HG03175 (cell line): ENCODE data around the gene CAMKK2.
"Not testable (repeated sequence)": the region's sequence is repeated elsewhere in the genome, so short reads cannot be mapped to it uniquely, and the experiment has no call there.

Experiments used
- ATAC-seq: cut with Tn5 transposase; IDR thresholded peaks from one replicate; pipeline ENCODE4 v1.9.1; 2021; ENCODE audit warnings: mild to moderate bottlenecking, moderate library complexity; ENCODE audit not compliant: unreplicated experiment

CAMKK2 gene

DNA sequence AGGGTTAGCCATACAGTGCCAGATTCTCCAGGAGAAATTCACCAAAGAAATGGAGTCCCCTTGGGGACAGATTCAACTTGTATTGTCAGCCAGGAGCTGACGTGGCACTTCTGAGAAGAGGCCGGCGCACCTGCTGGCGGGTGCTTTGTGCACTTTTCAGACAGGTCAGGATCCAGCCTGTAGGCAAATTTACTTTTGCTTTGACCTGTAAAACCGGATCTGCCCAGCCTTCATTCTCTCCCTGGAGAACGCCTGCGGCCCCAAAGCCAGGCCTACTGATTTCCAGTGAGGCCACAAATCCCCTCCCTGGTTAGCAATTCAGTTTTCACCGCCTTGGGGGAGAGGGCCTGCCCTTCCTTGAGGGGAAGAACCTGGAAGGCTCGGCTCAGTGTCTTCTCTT lies 69.2 kb downstream of the CAMKK2 start:
- peak; percentile 67 for ATAC-seq

DNA sequence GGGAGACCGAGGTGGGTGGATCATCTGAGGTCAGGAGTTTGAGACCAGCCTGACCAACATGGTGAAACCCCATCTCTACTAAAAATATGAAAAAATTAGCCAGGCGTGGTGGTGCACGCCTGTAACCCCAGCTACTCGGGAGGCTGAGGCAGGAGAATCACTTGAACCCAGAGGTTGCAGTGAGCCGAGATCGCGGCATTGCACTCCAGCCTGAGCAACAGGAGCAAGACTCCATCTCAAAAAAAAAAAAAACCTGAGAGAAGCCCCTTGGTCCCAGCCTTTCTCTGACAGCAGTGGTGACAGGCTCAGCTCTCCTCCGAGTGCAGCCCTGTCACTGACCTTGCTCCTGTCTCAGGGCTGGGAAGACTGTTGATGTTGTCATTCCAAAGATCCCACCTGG lies 69.6 kb downstream of the CAMKK2 start:
- ATAC-seq: not testable (repeated sequence)

DNA sequence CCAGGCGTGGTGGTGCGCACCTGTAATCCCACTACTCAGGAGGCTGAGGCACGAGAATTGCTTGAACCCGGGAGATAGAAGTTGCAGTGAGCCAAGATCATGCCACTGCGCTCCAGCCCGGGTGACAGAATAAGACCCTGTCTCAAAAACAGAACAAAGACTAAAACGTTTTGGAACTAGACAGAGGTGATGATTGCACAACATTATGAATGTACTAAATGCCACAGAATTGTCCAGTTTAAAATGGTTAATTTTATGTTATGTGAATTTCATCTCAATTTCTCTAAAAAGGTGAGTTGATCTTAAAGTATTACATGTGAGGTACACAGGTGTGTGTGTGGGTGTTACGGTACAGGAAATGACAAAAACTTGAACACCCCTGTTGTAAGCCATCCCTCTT lies 70.1 kb downstream of the CAMKK2 start:
- no peak for ATAC-seq

DNA sequence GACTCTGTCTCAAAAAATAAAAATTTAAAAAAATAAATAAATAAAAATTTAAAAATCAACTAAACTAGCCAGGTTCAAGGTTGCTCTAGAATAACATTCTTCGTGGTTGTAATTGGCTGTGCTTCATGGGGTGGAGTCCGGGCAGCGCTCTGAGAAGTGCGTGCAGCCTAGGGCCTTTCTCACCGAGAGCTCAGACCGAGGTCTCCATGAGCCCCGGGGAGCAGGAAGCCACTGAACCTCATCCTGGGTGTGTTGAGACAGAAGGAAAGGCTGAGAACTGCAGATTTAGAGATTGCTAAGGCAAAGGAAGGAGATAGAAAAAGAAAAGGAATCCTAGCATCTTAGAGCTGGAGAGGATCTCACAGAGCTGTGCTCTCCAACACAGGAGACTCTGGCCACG lies 71.9 kb downstream of the CAMKK2 start:
- no peak for ATAC-seq

DNA sequence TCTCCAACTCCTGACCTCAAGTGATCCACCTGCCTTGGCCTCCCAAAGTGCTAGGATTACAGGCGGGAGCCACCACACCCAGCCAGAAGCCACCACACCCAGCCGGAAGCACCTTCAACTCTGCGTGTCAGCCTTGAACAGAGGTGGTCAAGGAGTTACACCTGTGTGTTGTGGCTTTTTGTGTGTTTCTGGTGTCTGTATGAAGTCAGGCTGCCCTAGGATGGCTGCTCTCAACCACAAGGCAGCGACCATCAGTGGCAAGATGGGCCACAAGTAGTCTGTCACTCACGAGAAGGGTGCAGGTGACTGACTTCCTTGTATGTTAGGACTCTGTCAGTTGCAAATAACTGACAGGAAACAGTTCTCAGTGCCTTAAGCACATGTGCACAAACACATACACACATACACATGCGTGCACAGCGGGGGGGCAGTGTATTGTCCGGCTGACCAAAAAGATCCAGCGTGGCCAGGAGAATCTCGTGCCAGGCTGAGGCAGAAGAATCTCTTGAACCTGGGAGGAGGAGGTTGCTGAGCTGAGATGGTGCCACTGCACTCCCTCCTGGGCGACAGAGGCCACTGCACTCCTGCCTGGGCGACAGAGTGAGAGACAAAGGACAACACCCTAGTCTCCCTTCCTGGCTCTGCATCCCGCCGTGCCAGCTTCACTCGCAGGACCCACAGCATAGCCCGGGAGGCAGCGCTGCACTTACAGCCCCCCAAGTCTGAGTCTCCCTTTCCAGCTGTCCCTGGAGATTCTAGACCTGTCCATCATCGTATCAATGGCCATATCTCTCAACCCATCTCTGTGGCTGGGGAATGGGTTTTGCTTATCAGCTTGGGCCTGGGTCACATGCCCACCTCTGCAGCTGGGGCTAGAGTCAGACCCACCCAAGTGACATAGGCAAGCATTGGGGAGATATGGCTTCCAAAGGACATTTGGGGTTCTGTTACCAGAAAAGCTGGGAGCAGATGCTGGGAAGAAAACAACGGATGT lies 72.9 kb downstream of the CAMKK2 start:
- no peak for ATAC-seq

DNA sequence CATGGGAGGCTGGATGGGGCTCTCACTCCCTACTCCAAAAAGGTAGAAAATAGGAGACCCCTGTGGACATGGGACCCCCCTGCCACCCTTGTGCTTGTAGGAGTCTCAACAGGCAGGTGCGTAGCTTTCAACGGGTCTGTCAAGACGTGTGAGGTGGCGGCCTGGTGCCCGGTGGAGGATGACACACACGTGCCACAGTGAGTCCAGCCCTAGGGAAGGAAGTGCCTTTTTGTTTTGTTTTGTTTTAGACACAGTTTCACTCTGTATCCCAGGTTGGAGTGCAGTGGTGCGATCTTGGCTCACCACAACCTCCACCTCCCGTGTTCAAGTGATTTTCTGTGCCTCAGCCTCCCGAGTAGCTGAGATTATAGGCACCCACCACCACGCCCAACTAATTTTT lies 73.7 kb downstream of the CAMKK2 start:
- no peak for ATAC-seq

DNA sequence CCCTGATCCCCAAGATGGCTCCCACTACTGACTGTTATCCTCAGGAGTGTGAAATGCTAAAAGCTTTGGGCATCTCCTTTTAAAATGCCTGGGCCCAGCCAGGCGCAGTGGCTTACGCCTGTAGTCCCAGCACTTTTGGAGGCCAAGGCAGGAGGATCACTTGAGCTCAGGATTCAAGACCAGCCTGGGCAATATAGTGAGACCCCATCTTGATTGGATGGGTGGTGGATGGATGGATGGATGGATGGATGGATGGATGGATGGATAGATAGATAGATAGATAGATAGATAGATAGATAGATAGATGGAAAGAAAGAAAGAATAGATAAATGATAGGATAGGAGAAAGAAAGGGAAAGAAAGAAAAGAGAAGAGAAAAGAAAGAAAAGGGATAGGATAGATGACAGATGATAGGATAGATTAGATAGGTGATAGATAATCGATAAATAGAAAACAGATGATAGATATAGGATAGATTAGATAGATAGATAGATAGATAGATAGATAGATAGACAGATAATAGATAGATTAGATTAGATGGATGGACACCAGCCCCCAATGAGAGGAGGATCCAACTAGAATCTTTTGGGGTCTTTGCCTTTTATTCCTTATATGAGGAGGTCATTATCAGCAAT lies 77.0 kb downstream of the CAMKK2 start:
- ATAC-seq: no peak

DNA sequence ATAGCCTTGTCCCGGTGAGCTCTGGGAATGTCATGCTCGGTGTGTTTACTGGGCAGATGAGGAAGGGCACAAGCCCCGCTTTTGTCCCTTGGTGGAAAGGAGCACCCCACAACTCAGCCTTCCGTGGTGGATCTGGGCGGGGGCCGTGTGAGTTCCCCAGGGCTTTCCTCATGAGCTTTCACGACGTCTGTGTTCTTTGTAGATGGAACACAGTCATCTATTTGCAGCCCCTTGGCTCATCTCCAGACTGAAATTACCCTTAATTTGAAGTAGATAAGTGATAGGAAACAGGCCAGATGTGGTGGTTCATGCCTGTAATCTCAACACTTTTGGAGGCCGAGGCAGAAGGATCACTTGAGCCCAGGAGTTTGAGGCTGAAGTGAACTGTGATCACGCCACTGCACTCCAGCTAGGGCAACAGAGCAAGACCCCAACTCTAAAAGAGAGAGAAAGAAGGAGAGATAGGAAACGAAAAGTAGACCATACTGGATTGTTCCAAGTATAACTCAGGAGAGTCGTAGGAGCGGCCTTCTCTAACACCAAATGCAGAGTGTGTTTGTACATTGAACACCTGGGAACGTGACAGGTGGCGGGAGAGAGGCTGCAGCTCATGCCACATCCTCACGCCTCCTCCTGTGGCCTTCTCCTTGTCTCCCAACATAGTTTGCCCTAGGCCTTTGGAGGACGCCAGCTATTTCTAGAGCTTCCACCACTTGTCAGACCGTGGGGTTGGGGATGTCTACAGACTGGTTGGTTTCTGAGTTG lies 77.7 kb downstream of the CAMKK2 start:
- no peak for ATAC-seq

DNA sequence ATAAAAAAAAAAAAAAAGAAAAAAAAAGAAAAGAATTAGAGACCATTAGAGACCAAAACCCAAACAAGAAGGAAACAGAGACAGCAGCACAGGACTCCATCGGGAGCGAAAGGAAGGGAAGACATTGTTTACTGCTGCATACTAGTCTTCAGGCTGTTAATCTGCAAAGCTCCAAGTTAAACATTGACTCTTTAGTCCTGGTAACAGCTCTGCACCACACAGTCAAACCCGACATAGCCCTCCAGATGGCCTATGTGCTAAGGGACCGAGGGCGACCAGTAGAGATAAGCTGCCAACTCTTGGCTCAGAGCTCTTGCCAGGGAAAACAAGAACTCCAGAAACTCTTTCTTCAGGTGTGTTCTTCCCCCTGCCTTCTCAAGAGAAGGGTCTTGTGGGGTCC lies 78.7 kb downstream of the CAMKK2 start:
- ATAC-seq: no peak

DNA sequence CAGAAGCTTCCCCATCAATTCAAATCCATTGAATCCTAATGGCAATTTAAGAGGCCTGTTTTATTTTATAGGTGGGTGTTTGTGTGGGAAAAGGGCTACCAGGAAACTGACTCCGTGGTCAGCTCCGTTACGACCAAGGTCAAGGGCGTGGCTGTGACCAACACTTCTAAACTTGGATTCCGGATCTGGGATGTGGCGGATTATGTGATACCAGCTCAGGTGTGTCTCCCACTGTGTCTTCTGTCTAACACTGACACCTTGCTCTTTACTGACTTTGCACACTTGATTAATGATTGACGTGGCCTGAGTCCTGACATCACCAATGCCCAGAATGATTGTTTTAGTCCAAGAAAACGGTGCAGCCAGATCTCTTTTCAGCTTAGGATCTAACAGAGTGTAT lies 79.4 kb downstream of the CAMKK2 start:
- no peak for ATAC-seq

DNA sequence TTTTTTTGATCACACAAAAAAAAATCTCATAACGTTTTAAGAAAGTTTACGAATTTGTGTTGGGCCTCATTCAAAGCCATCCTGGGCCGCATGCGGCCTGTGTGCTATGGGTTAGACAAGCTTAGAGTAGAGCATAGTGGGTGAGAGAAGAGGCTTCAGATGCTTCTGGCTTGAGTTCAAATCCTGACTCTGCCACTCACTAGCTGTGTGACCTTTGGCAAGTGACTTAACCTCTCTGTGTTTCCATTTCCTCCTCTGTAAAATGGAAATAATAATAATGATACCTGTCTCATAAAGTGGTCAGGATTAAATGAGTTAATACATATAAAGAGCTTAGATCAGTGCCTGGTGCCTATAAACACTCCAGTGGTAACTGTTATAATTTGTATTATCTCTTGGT lies 80.4 kb downstream of the CAMKK2 start:
- no peak for ATAC-seq

DNA sequence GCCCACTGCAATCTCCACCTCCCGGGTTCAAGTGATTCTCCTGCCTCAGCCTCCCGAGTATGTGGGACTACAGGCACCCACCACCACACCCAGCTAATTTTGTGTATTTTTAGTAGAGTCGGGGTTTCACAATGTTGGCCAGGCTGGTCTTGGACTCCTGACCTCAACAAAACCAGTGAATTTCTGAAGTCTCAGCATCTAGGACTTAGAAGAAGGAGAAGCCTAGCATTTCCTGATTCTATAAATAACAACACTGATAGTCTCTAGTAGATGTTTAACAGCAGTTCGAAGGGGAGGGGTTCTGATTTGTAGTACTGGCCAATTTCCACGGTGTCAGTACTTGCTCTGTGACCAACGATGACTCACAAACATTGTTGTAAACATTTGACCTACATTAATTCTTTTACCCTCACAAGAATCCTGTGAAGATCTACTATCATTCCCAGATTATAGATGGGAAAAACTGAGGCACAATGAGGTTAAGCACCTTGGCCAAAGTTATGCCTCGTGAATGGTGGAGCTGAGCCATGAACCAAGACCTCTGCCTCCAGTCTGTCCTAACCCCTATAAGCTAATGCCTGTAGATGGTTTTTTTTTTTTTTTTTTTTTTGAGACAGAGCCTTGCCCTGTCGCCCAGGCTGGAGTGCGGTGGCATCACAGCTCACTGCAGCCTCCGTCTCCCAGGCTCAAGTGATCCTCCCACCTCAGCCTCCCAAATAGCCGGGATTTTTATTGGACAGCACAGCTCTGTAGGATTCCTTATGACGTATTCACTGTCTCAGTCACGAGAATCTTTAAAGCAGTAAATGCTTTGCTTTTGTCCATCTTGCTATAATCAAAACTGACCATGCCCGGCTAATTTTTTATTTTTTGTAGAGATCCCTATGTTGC lies 81.4 kb downstream of the CAMKK2 start:
- peak; percentile 40 for ATAC-seq

DNA sequence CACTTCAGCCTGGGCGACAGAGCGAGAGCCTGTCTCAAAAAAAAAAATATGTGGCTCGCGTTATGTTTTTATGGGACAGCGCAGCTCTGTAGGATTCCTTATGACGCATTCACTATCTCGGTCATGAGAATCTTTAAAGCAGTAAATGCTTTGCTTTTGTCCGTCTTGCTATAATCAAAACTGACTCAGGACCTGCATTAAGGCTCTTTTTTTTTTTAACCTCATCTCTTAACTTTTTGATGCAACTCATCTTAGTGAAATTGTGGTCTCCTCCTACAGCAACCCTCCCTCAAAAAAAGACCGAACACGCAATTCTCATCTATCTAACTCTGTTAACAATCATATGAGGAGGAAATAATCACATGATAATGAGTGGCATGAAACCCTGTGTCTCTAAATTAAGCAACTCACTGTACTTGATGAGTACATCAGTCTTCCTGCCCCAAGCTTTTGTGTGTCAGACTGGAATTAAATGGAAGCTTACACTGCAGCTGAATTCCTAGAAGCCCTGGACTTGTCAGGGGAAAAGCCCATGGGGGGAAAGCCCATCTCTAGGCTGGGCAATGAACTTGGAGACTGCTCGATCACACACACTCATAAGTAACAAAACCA lies 82.2 kb downstream of the CAMKK2 start:
- ATAC-seq: no peak

DNA sequence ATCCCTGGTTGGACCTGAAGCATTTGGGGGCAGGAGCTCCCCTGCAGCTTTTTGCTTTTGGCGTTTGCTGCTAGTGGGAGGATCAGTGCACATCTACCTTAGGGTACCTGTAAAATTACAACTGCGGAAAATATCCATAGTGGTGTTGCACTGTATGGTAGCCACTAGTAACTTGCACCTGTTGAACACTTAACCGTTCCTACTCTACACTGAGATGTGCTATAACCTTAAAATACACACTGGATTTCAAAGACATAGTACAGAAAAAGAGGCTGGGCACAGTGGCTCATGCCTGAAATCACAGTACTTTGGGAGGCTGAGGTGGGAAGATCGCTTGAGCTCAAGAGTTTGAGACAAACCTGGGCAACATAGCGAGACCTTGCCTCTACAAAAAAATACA lies 83.6 kb downstream of the CAMKK2 start:
- ATAC-seq: no peak

DNA sequence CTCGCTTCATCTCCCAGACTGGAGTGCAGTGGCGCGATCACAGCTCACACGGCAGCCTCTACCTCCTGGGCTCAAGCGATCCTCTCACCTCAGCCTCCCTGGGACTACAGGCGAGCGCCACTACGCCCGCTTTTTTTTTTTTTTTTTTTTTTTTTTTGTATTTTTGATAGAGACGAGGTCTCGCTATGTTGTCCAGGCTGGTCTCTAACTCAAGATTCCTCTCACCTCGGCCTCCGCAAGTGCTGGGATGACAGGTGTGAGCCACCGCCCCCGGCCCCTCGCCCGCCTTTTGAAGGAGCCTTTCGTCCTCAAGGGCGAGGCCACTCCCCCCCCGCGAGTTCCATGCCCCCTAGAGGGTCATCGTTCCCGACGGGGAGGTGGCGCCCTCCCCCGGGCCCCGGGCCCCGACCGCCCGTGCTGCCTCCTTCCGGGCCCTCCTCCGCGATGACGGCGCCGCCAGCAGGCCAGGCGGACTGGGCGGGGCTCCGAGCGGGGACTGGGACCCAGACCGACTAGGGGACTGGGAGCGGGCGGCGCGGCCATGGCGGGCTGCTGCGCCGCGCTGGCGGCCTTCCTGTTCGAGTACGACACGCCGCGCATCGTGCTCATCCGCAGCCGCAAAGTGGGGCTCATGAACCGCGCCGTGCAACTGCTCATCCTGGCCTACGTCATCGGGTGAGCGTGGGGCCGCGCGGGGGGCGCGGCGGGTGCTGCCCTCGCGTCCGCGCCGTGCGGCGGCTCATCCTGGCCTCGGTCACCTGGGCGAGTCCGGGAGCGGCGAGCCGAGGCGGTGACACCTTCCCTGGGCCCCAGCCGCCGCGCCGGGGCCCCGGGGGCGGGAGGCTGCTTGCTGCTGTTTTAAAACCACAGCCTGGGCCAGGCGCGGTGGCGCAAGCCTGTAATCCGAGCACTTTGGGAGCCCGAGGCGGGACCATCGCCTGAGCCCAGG lies 86.6 kb downstream of the CAMKK2 start, which contains the start of gene P2RX4:
Gene P2RX4, plus strand, starts transcription at position 506 of the 949 bp plus-strand sequence. Its CDS starts 36 bp downstream, at position 542.
- peak; percentile 81 for ATAC-seq

DNA sequence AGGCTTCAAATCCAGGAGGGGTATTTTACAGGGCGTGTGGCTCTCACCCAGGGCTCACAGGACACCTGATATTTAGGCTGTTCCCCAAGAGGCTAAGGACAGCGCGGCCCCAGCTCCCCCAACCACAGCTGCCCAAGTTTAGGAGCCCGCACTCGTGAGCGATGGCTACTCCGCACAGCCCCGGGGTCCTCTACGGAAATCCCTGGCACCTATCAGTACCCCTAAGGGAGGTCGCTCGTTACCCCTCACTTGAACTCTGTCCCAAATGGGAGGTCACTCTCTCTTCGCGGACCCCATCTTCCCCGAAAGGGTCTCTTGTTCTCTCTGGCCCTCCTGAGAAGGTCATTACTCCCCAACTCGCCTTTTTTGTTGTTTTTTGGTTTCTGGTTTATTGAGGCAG lies 87.3 kb downstream of the CAMKK2 start:
- no peak for ATAC-seq

DNA sequence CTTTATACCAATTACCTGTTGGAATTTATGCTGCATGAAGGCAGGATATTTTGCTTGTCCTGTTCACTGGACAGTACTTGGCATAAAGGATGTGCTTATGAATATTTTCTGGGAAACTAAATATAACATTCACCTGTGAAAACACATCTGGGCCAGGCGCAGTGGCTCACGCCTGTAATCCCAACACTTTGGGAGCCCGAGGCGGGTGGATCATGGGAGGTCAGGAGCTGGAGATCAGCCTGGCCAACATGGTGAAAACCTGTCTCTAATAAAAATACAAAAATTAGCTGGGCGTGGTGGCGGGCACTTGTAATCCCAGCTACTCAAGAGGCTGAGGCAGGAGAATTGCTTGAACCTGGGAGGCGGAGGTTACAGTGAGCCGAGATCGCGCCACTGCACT lies 87.9 kb downstream of the CAMKK2 start:
- ATAC-seq: not testable (repeated sequence)

DNA sequence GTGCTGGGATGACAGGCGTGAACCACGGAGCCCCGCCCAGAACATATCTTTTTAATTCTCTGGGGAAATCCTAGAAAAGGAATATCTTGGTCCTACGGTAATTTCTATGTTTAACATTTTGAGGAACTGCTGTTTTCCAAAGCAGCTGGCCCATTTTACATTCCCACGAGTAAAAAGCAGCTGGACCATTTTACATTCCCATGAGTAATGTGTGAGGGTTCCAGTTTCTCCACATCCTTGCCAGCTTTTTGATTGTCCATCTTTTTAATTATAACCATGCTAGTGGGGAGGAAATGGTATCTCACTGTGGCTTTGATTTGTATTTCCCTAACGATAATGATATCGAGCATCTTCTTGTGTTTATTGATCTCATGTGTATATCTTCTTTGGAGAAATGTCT lies 91.0 kb downstream of the CAMKK2 start:
- no peak for ATAC-seq

DNA sequence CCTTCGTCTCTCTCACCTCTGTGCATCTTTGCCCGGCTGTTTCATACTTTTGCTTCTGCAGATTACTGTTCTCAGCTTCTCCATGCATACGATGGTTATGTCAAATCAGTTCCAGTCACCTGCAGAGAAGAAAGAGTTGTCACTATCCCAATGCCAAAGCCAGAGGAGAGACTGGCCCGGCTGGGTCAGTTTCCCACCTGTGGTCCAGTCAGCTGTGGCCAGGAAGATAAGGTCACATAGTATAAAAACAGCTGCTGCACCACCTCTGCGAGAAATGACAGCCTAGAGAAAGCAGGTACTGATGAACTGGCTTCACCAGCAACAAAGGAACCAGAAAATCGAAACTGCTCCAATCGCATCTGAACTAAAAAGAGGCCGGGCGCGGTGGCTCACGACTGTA lies 93.0 kb downstream of the CAMKK2 start:
- no peak for ATAC-seq
